ENCODE data around the gene CUL9.
"Not testable (repeated sequence)": the region's sequence is repeated elsewhere in the genome, so short reads cannot be mapped to it uniquely, and the experiment has no call there.

Gene CUL9

DNA sequence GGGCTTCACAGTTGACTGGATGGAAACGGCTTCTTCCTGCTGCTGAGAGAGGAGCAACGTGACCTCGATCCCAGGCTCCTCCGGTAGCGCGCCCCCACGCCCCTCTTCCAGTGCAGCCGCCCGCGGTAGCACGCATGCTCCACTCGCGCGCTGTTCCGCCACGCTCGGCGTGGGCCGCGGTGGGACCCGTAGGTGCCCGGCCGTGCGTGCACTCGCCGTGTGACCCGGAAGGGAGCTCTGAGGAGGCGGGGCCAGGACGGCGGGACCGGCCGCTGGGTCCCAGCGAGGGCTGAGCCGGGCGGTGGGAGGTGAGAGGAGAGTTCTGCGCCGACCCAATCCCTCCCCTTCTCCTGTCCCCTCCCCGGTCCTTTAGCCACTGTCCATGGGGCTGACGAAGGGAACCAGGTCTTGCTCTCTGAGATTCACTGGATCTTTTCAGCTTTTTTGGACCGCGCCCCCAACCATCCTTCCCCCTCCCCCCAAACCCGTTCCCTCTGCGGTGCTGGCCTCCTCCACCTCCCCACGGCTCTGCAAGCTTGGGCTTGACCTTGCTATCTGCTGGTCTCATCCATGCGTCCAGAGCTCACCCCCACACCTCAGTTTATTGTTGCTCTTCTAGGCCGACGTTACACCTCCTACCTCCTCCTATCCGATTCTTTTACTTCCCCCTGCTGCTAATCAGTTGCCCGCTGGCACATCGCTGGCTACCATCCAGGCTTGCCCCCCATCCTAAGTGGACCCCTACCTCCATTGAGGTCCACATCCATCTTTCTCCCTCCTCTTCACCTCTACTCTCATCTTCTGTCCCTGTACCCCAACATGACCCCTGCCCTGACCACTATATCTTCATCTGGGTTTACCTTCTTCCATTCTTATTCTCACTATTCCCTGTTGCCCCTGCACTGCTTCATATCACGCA lies at the start of gene CUL9:
TSS of gene CUL9 (plus strand) at position 255 of the 919 bp plus-strand sequence. CDS start 2,115 bp downstream, outside the sequence.
- no peak for DNase-seq

GRCh38 chr6:43138267-43138666 lies 43.7 kb upstream of the CUL9 start:
- DNase-seq: no peak

DNA sequence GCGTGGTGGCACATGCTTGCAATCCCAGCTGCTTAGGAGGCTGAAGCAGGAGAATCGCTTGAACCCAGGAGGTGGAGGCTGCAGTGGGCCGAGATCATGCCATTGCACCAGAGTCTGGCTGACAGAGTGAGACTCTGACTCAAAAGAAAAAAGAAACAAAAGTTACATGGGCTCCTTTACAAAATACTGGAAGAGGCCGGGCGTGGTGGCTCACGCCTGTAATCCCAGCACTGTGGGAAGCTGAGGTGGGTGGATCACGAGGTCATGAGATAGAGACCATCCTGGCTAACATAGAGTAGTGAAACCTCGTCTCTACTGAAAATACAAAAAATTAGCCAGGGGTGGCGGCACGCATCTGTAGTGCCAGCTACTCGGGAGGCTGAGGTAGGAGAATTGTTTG lies 42.0 kb upstream of the CUL9 start:
- DNase-seq: not testable (repeated sequence)

GRCh38 chr6:43141644-43142043 lies 40.4 kb upstream of the CUL9 start:
- no peak for DNase-seq

GRCh38 chr6:43142101-43142500 lies 39.9 kb upstream of the CUL9 start:
- no peak for DNase-seq

- peak; percentile 77 for DNase-seq
These were observed 38.5 kb upstream of the CUL9 start for GRCh38 chr6:43143235-43144128.

GRCh38 chr6:43144879-43145278 lies 37.1 kb upstream of the CUL9 start:
- no peak for DNase-seq

DNA sequence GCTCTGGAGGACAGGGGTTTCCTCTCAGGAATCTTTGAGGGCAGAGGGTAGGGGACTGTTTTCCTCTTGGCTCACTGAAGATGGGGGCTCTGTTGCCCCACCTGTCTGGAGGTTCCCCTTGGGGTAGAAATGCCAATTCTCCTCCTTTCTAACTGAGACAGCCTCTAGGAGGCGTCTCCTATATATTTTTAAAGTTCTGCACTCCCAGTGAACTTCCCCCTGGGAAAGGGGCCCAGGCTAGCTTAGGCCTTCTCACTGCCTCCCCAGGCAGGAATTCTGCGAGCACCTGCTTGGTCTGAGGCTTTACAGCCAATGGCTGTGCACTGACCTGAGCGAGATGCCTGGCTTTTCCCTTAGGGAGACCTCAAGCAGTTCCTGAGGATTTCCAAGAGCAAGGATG lies 35.7 kb upstream of the CUL9 start:
- DNase-seq: no peak

- no peak for DNase-seq
These were observed 35.0 kb upstream of the CUL9 start for GRCh38 chr6:43146709-43147688.

- DNase-seq: no peak
These were observed 34.1 kb upstream of the CUL9 start for GRCh38 chr6:43147691-43148477.

GRCh38 chr6:43149265-43149664 lies 32.7 kb upstream of the CUL9 start:
- DNase-seq: no peak

DNA sequence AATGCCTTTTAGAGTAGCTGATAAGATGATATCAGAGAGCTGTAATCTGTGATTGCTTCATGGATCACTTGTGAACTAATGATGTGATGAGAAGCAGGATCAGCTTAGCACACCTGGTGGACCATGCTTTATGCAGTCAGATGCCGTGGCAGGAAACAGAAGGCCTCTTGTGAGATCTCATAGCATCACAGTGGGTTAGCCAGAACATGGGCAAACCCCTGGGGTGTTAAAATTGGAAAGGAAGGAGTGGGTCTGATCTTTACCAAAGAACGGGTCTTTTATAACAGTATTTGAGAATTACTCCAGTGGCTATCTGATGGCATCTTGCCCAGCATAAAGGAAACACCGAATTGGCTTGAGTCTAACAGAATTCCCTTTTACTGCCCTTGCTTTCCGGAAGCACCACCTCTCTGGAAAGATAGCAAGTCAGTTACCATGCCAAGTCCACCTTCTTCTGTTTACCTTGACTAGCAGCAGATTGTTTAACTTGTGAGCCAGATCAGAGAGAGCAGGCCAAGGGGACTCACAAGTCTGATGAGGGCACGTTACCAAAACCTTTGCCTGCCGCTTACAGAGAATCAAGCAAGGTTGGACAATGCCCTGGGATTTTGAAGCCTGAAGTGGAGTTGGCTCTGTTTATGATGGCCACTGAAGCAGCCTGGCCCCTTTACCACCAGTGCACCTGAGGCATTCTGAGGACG lies 31.8 kb upstream of the CUL9 start:
- DNase-seq: no peak

DNA sequence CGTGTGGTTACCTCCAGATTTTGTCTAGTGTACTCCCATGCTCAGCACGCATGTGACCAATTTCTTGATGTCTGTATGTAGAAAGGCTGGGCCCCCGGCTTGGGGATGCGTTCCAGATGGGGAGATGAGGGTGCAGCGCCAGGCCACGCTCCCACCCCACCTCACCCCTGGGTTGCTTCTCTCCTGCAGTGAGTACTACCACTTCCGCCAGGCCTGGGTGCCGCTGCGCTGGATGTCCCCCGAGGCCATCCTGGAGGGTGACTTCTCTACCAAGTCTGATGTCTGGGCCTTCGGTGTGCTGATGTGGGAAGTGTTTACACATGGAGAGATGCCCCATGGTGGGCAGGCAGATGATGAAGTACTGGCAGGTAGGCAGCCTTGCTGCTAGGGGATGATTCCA lies 22.4 kb upstream of the CUL9 start:
- DNase-seq: no peak

GRCh38 chr6:43163899-43164298 lies 18.1 kb upstream of the CUL9 start:
- no peak for DNase-seq

DNA sequence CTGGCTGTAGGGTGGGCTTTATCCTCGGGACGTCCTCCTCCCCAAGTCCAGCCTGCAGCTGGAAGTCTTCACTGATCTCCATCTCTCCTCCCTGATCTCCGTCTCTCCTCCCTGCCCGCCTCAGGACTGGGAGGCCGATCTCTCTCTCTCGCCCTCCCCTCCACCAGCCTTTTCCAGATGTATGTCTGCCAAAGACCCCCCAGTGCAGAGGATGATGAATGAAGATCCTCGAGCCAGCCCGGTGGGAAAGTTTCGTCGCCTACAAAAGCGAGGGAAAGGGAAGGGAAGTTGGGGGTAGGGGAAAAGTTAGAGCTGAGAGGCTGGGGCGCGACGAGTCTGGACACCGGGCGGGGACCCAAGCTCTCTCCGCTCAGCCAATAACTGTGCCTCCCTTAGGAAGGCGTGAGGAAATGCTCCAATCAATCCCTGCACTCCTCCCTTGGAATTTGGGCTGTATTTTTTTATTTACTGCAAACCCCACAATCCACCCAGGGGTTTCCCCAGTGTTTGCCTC lies 11.5 kb upstream of the CUL9 start:
- DNase-seq: peak; percentile 89

GRCh38 chr6:43170931-43171706 lies 10.9 kb upstream of the CUL9 start, which contains the start of gene SRF:
Gene SRF (plus strand): TSS chr6:43171269. CDS start chr6:43171657, 388 bp downstream.
- DNase-seq: peak; percentile 99

GRCh38 chr6:43171707-43172103 lies 10.3 kb upstream of the CUL9 start:
- DNase-seq: no peak

DNA sequence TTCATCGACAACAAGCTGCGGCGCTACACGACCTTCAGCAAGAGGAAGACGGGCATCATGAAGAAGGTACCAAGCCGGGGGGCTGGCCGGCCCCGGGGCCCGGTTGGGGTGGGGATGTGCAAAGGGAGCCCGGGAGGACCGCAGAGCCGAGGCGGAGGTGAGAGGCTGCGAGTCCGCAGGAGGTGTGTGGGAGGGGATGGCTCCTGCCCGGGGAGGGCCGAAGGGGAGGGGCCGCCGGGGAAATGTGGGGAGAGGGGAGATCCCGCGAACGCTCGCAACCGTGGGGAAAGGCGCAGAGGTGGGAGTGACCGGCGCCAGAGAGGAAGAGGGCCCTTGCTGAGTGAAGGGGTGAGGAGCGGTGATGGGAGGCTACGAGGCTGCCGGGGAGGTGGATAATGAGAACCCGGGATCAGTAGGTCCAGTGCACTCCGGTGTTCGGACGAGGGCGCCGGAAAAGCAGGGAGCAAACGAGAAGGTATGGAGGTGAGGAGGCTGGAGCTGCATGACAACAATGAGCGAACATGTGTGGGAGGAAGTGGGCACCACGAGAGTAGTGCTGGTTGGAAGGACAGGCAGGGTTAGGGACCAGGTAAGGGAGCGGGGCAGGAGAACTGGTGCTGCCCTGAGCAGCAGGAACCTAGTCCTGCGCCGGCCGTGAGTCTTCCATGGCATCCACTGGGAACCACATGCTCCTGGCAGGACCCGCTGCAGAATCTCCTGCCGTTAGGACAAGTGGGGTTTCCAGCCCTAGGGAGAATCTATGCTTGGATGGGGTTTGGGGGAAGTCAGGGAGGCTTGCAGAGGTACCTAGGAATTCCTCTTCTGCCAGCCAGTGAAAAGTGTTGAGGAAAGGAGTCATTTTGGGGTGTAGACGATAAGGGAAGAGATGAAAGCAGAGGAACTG lies 9.6 kb upstream of the CUL9 start:
- DNase-seq: no peak

Measured in DMS 273 treated with DMSO at 0.1 percent for 48 hours (cell line).